Liver (tissue), 9 donors: Measurements from ENCODE around the gene LAMB1. TPM values are rescaled to one million over a fixed set of nuclear protein-coding genes. Genes with fewer than 3 reads are reported as not detected.

Experiments
- DNase-seq: peaks from one replicate; pipeline ENCODE4 v3.0.0-alpha.2; 2017; ENCODE audit warnings: low spot score
- H3K27ac ChIP-seq, 2 donors: one replicate each; pipeline ENCODE4 v1.7.0; 2013; ENCODE audit warnings: inconsistent platforms in 2 of 2, low read length in 2 of 2, control low read depth in 1 of 2, low read depth in 1 of 2, mild to moderate bottlenecking in 1 of 2
- H3K27me3 ChIP-seq, 4 donors: one replicate each; pipeline versions ENCODE4 v1.6.1 to v1.7.0; 2013; ENCODE audit warnings: low read length in 3 of 4, inconsistent platforms in 1 of 4, mild to moderate bottlenecking in 1 of 4, moderate library complexity in 1 of 4; ENCODE audit not compliant: control insufficient read depth in 4 of 4, insufficient read depth in 4 of 4
- H3K36me3 ChIP-seq, 4 donors: one replicate each; pipeline versions ENCODE4 v1.6.1 to v1.7.0; 2013; ENCODE audit warnings: low read length in 3 of 4, mild to moderate bottlenecking in 3 of 4, low read depth in 1 of 4, moderate library complexity in 1 of 4; ENCODE audit not compliant: control insufficient read depth in 4 of 4, insufficient read depth in 3 of 4
- H3K4me1 ChIP-seq, 4 donors: one replicate each; pipeline versions ENCODE4 v1.6.1 to v1.7.0; 2013; ENCODE audit warnings: low read length in 3 of 4, mild to moderate bottlenecking in 3 of 4, moderate library complexity in 1 of 4; ENCODE audit not compliant: control insufficient read depth in 4 of 4, insufficient read depth in 4 of 4
- H3K4me3 ChIP-seq, 3 donors: one replicate each; pipeline versions ENCODE4 v1.6.1 to v1.7.0; 2013; ENCODE audit warnings: low read length in 3 of 3, control low read depth in 1 of 3, low read depth in 1 of 3, mild to moderate bottlenecking in 1 of 3
- H3K9ac ChIP-seq, 2 donors: one replicate each; pipeline ENCODE4 v1.7.0; 2013; ENCODE audit warnings: low read length in 2 of 2, mild to moderate bottlenecking in 2 of 2, moderate library complexity in 2 of 2, control low read depth in 1 of 2, low read depth in 1 of 2
- H3K9me3 ChIP-seq, 4 donors: one replicate each; pipeline versions ENCODE4 v1.6.1 to v1.7.0; 2013; ENCODE audit warnings: low read length in 3 of 4; ENCODE audit not compliant: control insufficient read depth in 4 of 4
- ATF3 ChIP-seq: IDR thresholded peaks from 2 replicates; pipeline ENCODE4 v1.6.1; 2016; ENCODE audit warnings: antibody characterized with exemption
- CTCF ChIP-seq: fragments of 150-350 bp; IDR thresholded peaks from 2 replicates; pipeline ENCODE4 v1.5.1; 2017; ENCODE audit warnings: improper control_type of control experiment, low read depth, low read length; ENCODE audit not compliant: missing input control
- EGR1 ChIP-seq, 2 donors: IDR thresholded peaks; 2 replicates each; pipeline ENCODE4 v1.6.1; 2016 to 2018; ENCODE audit warnings: antibody characterized with exemption in 2 of 2, low read depth in 2 of 2
- FOXA1 ChIP-seq: IDR thresholded peaks from 2 replicates; pipeline ENCODE4 v1.6.1; 2016; ENCODE audit warnings: antibody characterized with exemption
- FOXA2 ChIP-seq: IDR thresholded peaks from 2 replicates; pipeline ENCODE4 v1.6.1; 2016; ENCODE audit warnings: antibody characterized with exemption
- GABPA ChIP-seq, 2 donors: IDR thresholded peaks in 1 of 2; conservative IDR thresholded peaks in 1 of 2; 2 replicates each; pipeline ENCODE4 v1.6.1; 2016; ENCODE audit warnings: antibody characterized with exemption in 2 of 2, mild to moderate bottlenecking in 1 of 2, moderate library complexity in 1 of 2
- HNF4A ChIP-seq, 2 donors: conservative IDR thresholded peaks; 2 replicates each; pipeline ENCODE4 v1.6.1; 2016; ENCODE audit warnings: antibody characterized with exemption in 2 of 2, mild to moderate bottlenecking in 2 of 2
- HNF4G ChIP-seq: IDR thresholded peaks from 2 replicates; pipeline ENCODE4 v1.6.1; 2016; ENCODE audit warnings: antibody characterized with exemption
- JUND ChIP-seq, 2 donors: IDR thresholded peaks; 2 replicates each; pipeline ENCODE4 v1.6.1; 2016; ENCODE audit warnings: antibody characterized with exemption in 2 of 2
- NR2F2 ChIP-seq: IDR thresholded peaks from 2 replicates; pipeline ENCODE4 v1.6.1; 2016; ENCODE audit warnings: antibody characterized with exemption
- RAD21 ChIP-seq, 2 donors: IDR thresholded peaks; 2 replicates each; pipeline ENCODE4 v1.6.1; 2016; ENCODE audit warnings: antibody characterized with exemption in 2 of 2, mild to moderate bottlenecking in 2 of 2
- REST ChIP-seq: IDR thresholded peaks from 2 replicates; pipeline ENCODE4 v1.6.1; 2016; ENCODE audit warnings: antibody characterized with exemption, mild to moderate bottlenecking
- RXRA ChIP-seq, 2 donors: IDR thresholded peaks; 2 replicates each; pipeline ENCODE4 v1.6.1; 2017 to 2018; ENCODE audit warnings: antibody characterized with exemption in 2 of 2, mild to moderate bottlenecking in 1 of 2
- SP1 ChIP-seq: IDR thresholded peaks from 2 replicates; pipeline ENCODE4 v1.6.1; 2018; ENCODE audit warnings: antibody characterized with exemption, mild to moderate bottlenecking
- TAF1 ChIP-seq: conservative IDR thresholded peaks from 2 replicates; pipeline ENCODE4 v1.6.1; 2016; ENCODE audit warnings: antibody characterized with exemption, mild to moderate bottlenecking
- YY1 ChIP-seq: IDR thresholded peaks from 2 replicates; pipeline ENCODE4 v1.6.1; 2016; ENCODE audit warnings: antibody characterized with exemption, mild to moderate bottlenecking
- WGBS: extraction: QIAGEN DNeasy Blood & Tissue Kit; methylation state at CpG from one replicate; pipeline ENCODE4 v1.1.7; 2013; 5-methylcytosine and 5-hydroxymethylcytosine counted together
- polyA plus RNA-seq, 2 donors: library from polyadenylated mRNA; stranded (reverse) in 1 of 2; unstranded in 1 of 2; fragments of 200-250 nt in 1 of 2; fragments of >200 nt in 1 of 2; fragmentation: Nextera tagmentation in 1 of 2; extraction: Ambion mirVana in 1 of 2; gene quantifications; one replicate each; pipeline versions ENCODE4 v1.2.1 to v1.2.3, GENCODE V29; 2013 to 2015
- total RNA-seq, 2 donors: library from RNA; depleted of rRNA; stranded (reverse); fragments of >200 nt; gene quantifications; one replicate each; pipeline ENCODE4 v1.2.3, GENCODE V29; 2014
- TF ChIP-seq, protein P1 (sequence below): IDR thresholded peaks from 2 replicates; pipeline ENCODE4 v1.6.1; 2016; ENCODE audit warnings: antibody characterized with exemption
- TF ChIP-seq, protein P2 (sequence below): IDR thresholded peaks from 2 replicates; pipeline ENCODE4 v1.6.1; 2016; ENCODE audit warnings: antibody characterized with exemption
- donor health status: healthy.
- donor health status: healthy.
- donor health status: healthy.
- donor health status: healthy.
- donor health status: healthy.

The LAMB1 gene
- total and polyA plus RNA-seq, 4 donors, result 12.6 to 63.1 (median 25.8) TPM

GRCh38 chr7:108012499-108013430 lies 9.8 kb upstream of the LAMB1 start:
- 79% methylated on average over 8 of the region's 8 CpGs for WGBS
- H3K4me1 ChIP-seq, result peaks cover 0 to 9% (median 4%) of the 10 kb centered on the region in 4 donors
- DNase-seq, result no peak

More at GRCh38 chr7:108012499-108013430, 9.8 kb upstream of the LAMB1 start:
- no peaks in the 10 kb centered on the region for H3K36me3 ChIP-seq
- H3K9ac ChIP-seq, result no peak overlapping the region
- TF ChIP-seq, protein P1, sequence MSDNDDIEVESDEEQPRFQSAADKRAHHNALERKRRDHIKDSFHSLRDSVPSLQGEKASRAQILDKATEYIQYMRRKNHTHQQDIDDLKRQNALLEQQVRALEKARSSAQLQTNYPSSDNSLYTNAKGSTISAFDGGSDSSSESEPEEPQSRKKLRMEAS, result no peak
- peak; percentile 79 for TF ChIP-seq HNF4A (conservative IDR thresholded peaks at IDR 0.05)
- no peak for TF ChIP-seq FOXA1
- TF ChIP-seq RAD21 (IDR thresholded peaks at IDR 0.05), result no peak
- no peak for TF ChIP-seq TAF1
- TF ChIP-seq HNF4G, result peak; percentile 61
- TF ChIP-seq SP1, result peak; percentile 24
- TF ChIP-seq YY1, result no peak
- peak in 1 of 2 donors; percentile 30 for TF ChIP-seq JUND (IDR thresholded peaks at IDR 0.05)
- TF ChIP-seq NR2F2, result no peak
- TF ChIP-seq RXRA (IDR thresholded peaks at IDR 0.05), result peak; percentile 33 to 34
- TF ChIP-seq CTCF, result no peak
- TF ChIP-seq REST, result no peak
- TF ChIP-seq, protein P2, sequence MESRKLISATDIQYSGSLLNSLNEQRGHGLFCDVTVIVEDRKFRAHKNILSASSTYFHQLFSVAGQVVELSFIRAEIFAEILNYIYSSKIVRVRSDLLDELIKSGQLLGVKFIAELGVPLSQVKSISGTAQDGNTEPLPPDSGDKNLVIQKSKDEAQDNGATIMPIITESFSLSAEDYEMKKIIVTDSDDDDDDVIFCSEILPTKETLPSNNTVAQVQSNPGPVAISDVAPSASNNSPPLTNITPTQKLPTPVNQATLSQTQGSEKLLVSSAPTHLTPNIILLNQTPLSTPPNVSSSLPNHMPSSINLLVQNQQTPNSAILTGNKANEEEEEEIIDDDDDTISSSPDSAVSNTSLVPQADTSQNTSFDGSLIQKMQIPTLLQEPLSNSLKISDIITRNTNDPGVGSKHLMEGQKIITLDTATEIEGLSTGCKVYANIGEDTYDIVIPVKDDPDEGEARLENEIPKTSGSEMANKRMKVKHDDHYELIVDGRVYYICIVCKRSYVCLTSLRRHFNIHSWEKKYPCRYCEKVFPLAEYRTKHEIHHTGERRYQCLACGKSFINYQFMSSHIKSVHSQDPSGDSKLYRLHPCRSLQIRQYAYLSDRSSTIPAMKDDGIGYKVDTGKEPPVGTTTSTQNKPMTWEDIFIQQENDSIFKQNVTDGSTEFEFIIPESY, result no peak
- no peak for TF ChIP-seq ATF3
- TF ChIP-seq EGR1 (IDR thresholded peaks at IDR 0.05; ENCODE audit: low read depth in 2 of 2), result peak in 1 of 2 donors; percentile 9
- no peak for TF ChIP-seq FOXA2
- TF ChIP-seq GABPA (IDR thresholded peaks at IDR 0.05 in 1 of 2, conservative IDR thresholded peaks at IDR 0.05 in 1 of 2), result no peak
- H3K27me3 ChIP-seq, result no peaks in the 10 kb centered on the region
- no peaks in the 10 kb centered on the region for H3K9me3 ChIP-seq
- H3K4me3 ChIP-seq, result no peak overlapping the region
- H3K27ac ChIP-seq, result no peak overlapping the region
